Skeletal muscle satellite cell (primary cell): ENCODE results near the gene TMEM145.

Source experiments
- H3K27me3 ChIP-seq: 2 replicates; pipeline ENCODE4 v1.7.0; 2013; ENCODE audit warnings: low read length; ENCODE audit not compliant: control insufficient read depth, insufficient read depth
- H3K36me3 ChIP-seq: 2 replicates; pipeline ENCODE4 v1.7.0; 2013; ENCODE audit warnings: mild to moderate bottlenecking, control low read depth, low read length; ENCODE audit not compliant: insufficient read depth
- H3K4me1 ChIP-seq: 2 replicates; pipeline ENCODE4 v1.7.0; 2013; ENCODE audit warnings: low read length; ENCODE audit not compliant: control insufficient read depth, insufficient read depth
- H3K4me2 ChIP-seq: 2 replicates; pipeline ENCODE4 v1.7.0; 2013; ENCODE audit warnings: mild to moderate bottlenecking, low read length
- H3K4me3 ChIP-seq: 2 replicates; pipeline ENCODE4 v1.7.0; 2013; ENCODE audit warnings: low read length
- H3K9ac ChIP-seq: 2 replicates; pipeline ENCODE4 v1.7.0; 2013; ENCODE audit warnings: mild to moderate bottlenecking, low read depth, low read length, moderate library complexity
- H3K9me3 ChIP-seq: replicated peaks from 2 replicates; pipeline ENCODE4 v1.7.0; 2013; ENCODE audit warnings: mild to moderate bottlenecking, control low read depth, low read length

TMEM145 gene

DNA sequence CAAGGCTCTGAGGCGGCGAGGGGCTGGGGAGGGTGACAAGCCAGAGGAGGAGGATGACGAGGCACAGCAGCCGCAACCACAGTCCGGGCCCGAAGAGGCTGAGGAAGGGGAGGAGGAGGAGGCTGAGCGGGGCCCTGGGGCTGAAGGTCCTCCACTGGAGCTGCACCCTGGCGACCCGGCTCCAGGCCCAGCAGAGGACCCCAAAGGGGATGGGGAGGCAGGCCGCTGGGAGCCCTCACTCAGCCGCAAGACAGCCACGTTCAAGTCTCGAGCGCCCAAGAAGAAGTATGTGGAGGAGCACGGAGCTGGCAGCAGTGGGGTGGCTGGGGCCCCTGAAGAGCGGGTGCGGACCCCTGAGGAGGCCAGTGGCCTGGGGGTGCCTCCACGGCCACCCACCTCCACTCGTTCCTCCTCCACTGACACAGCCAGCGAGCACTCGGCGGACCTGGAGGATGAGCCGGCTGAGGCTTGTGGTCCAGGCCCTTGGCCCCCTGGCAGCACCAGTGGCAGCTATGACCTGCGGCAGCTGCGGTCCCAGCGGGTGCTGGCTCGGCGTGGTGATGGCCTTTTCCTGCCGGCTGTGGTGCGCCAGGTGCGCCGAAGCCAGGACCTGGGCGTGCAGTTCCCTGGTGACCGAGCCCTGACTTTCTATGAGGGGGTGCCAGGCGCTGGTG lies 41.1 kb upstream of the TMEM145 start:
- no peaks in the 10 kb centered on the region for H3K9me3 ChIP-seq
- no peak overlapping the region for H3K9ac ChIP-seq
- H3K4me2 ChIP-seq = no peak overlapping the region
- H3K36me3 ChIP-seq = peaks cover 31% of the 10 kb centered on the region
- no peaks in the 10 kb centered on the region for H3K27me3 ChIP-seq
- peaks cover 42% of the 10 kb centered on the region for H3K4me1 ChIP-seq
- no peak overlapping the region for H3K4me3 ChIP-seq

DNA sequence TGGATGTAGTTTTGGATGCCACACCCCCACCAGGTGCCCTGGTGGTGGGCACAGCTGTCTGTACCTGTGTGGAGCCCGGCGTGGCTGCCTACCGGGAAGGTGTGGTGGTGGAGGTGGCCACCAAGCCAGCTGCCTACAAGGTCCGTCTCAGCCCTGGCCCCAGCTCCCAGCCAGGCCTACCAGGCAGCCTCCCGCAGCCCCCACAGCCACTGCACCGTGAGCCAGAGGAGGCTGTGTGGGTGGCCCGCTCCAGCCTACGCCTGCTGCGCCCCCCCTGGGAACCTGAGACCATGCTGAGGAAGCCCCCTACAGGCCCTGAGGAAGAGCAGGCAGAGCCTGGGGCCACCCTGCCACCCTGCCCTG lies 40.6 kb upstream of the TMEM145 start:
- H3K36me3 ChIP-seq = peaks cover 31% of the 10 kb centered on the region
- no peaks in the 10 kb centered on the region for H3K9me3 ChIP-seq
- H3K4me3 ChIP-seq = no peak overlapping the region
- no peak overlapping the region for H3K9ac ChIP-seq
- no peaks in the 10 kb centered on the region for H3K27me3 ChIP-seq
- no peak overlapping the region for H3K4me2 ChIP-seq
- peaks cover 46% of the 10 kb centered on the region for H3K4me1 ChIP-seq

DNA sequence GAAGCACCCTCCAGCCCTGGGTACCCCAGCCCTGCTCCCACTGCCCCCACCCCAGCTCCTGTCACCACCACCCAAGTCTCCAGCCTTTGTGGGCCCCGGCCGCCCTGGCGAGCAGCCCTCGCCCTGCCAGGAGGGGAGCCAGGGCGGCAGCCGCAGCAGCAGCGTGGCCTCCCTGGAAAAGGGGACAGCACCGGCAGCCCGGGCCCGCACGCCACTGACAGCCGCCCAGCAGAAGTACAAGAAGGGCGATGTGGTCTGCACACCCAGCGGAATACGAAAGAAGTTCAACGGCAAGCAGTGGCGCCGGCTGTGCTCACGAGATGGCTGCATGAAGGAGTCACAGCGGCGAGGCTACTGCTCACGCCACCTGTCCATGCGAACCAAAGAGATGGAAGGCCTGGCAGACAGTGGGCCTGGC lies 40.1 kb upstream of the TMEM145 start:
- Histone ChIP-seq H3K4me3 (no peak overlapping the region), H3K9ac (no peak overlapping the region), H3K27me3 (no peaks in the 10 kb centered on the region), H3K4me1 (peaks cover 46% of the 10 kb centered on the region), H3K36me3 (peaks cover 31% of the 10 kb centered on the region), H3K4me2 (no peak overlapping the region), H3K9me3 (no peaks in the 10 kb centered on the region)

DNA sequence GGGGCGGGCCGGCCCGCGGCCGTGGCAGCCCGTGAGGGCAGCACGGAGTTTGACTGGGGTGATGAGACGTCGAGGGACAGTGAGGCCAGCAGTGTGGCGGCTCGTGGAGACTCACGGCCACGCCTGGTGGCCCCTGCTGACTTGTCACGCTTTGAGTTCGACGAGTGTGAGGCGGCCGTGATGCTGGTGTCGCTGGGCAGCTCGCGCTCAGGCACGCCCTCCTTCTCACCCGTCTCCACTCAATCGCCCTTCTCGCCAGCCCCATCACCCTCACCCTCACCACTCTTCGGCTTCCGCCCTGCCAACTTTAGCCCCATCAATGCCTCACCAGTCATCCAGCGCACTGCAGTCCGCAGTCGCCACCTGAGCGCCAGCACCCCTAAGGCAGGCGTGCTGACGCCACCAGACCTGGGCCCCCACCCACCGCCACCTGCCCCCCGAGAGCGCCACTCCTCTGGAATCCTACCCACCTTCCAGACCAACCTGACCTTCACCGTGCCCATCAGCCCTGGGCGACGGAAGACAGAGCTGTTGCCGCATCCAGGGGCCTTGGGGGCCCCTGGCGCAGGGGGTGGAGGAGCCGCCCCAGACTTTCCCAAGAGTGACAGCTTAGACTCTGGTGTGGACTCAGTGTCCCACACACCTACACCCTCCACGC lies 39.6 kb upstream of the TMEM145 start:
- peaks cover 31% of the 10 kb centered on the region for H3K36me3 ChIP-seq
- no peak overlapping the region for H3K4me3 ChIP-seq
- peaks cover 52% of the 10 kb centered on the region for H3K4me1 ChIP-seq
- no peak overlapping the region for H3K4me2 ChIP-seq
- no peak overlapping the region for H3K9ac ChIP-seq
- no peaks in the 10 kb centered on the region for H3K9me3 ChIP-seq
- no peaks in the 10 kb centered on the region for H3K27me3 ChIP-seq

DNA sequence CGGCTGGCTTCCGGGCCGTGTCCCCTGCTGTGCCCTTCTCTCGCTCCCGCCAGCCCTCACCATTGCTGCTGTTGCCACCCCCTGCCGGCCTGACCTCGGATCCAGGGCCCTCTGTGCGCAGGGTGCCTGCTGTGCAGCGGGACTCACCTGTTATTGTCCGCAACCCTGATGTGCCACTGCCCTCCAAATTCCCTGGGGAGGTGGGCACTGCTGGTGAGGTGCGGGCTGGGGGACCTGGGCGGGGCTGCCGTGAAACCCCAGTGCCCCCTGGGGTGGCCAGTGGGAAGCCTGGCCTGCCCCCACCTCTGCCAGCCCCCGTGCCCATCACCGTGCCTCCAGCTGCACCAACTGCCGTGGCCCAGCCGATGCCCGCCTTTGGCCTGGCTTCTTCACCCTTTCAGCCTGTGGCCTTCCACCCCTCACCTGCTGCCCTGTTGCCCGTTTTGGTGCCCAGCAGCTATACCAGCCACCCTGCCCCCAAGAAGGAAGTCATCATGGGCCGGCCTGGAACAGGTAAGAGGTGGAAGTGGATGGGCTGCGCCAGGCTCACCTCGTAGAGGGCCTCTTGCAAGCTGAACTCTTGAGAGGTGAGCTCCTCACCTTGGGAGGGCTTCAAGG lies 38.9 kb upstream of the TMEM145 start:
- Histone ChIP-seq H3K4me2 (no peak overlapping the region), H3K9me3 (no peaks in the 10 kb centered on the region), H3K9ac (no peak overlapping the region), H3K4me3 (no peak overlapping the region), H3K36me3 (peaks cover 31% of the 10 kb centered on the region), H3K27me3 (no peaks in the 10 kb centered on the region), H3K4me1 (peaks cover 58% of the 10 kb centered on the region)

DNA sequence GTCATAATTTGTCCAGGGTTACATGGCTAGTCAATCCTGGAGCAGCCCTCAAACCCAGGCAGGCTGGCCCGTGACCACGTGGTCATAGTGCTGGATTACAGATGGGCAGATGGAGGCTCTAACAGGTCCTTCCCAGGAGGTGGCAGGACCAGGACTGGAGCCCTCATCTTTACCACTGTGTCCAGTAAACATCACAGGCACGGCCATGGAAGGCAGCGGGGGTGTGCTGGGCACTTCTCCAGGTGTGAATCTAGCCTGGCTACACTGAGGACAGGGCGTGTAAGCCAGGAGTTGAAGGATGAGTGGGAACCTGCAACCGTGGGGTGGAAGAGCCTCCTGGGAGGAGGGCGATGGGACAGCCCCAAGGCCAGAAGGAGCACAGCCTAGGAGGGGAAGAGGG lies 38.0 kb upstream of the TMEM145 start:
- Histone ChIP-seq H3K9ac (peak overlapping the region; percentile 36), H3K4me3 (no peak overlapping the region), H3K4me1 (peaks cover 60% of the 10 kb centered on the region), H3K27me3 (no peaks in the 10 kb centered on the region), H3K36me3 (peaks cover 31% of the 10 kb centered on the region), H3K4me2 (no peak overlapping the region), H3K9me3 (no peaks in the 10 kb centered on the region)

DNA sequence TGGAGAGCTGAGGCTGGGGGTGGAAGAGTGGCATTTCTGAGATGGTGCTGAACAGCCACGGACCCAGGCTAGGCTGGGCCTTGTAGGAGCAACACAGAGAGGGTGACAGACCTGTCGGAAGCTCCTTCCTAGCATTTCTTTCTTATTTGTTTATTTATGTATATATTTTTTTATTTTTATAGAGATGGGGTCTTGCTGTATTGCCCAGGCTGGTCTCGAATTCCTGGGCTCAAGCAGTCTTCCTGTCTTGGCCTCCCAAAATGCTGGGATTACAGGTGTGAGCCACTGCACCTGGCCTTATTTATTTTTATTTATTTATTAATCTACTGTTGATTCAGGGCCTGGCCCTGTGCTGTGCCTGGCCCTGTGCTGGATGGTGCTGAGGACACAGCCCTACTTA lies 37.6 kb upstream of the TMEM145 start:
- Histone ChIP-seq H3K4me3 (no peak overlapping the region), H3K36me3 (peaks cover 31% of the 10 kb centered on the region), H3K27me3 (no peaks in the 10 kb centered on the region), H3K9me3 (no peaks in the 10 kb centered on the region), H3K4me2 (no peak overlapping the region), H3K9ac (peak overlapping the region; percentile 36), H3K4me1 (peaks cover 56% of the 10 kb centered on the region)

DNA sequence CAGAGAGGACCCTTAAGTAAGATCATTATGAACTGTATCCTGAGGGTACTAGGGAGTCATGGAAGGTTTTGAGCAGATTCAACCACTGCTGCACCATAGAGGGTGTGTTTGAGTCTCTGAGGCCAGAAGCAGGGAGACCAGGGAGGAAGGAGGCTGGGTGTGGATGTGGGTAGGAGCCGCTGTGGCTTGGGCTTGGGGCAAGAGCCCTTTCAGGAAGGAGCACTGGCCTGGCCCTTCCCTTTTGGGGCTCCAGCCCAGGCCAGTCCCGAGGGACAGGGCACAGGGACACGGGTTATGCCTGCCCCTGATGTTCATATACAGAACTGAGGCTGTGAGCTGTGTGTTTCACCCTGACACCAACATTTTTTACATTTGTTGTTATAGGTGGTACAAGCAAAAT lies 36.8 kb upstream of the TMEM145 start:
- Histone ChIP-seq H3K4me2 (no peak overlapping the region), H3K36me3 (peaks cover 31% of the 10 kb centered on the region), H3K4me1 (peaks cover 51% of the 10 kb centered on the region), H3K9ac (no peak overlapping the region), H3K27me3 (no peaks in the 10 kb centered on the region), H3K4me3 (no peak overlapping the region), H3K9me3 (no peaks in the 10 kb centered on the region)

DNA sequence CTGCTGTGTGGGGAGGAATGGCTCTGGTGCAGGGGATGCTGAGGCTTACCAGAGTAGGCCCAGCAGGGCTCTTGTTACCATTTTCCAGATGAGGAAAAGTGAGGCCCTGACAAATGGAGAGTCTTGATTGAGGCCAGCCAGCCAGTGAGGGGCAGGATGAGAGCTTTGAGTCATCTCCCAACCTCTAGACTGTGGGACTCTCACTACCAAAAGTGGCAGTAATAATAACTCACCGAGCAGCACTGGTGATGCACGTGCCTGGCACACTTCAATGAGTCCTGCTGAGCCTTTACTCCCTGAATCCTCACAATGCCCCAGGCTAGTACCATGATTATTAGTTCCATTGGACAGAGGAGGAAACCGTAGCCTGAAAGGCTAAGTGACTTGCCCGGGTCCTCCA lies 36.3 kb upstream of the TMEM145 start:
- Histone ChIP-seq H3K36me3 (peaks cover 31% of the 10 kb centered on the region), H3K9ac (no peak overlapping the region), H3K27me3 (no peaks in the 10 kb centered on the region), H3K9me3 (no peaks in the 10 kb centered on the region), H3K4me2 (no peak overlapping the region), H3K4me3 (no peak overlapping the region), H3K4me1 (peaks cover 55% of the 10 kb centered on the region)

DNA sequence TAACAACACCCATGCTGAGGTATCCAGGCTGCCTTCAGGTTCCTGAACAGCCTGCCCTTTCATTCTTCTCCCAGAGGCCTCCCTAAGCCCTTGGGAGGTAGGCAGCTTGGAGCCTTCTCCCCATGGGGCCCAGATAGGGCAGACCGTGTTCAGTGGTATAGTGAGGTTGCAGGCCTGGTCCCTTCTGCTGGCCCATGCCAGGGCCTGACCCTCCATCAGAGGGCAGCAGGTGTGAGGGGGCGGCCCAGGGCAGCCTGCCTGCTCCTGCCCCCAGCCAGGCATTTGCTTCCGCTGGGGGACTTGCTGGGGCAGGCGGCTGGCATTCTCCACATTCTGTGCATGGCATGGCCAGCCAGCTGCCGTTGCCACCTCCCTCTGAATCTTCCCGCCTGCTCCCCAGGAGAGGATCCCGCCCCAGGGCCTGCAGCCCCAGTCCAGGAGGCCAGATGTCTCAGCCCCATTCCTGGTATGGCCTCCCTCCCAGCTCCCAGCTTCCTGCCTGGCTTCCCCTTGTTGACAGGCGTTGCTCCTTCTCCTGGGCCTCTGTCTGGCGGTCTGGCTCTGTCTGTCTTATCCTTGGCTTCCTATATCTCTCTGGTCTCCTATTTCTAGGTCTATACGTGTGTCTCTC lies 35.2 kb upstream of the TMEM145 start:
- peak overlapping the region; percentile 72 for H3K9ac ChIP-seq
- H3K4me3 ChIP-seq = peak overlapping the region; percentile 41
- peak overlapping the region; percentile 98 for H3K4me2 ChIP-seq
- H3K27me3 ChIP-seq = no peaks in the 10 kb centered on the region
- H3K9me3 ChIP-seq = no peaks in the 10 kb centered on the region
- peaks cover 66% of the 10 kb centered on the region for H3K4me1 ChIP-seq
- peaks cover 31% of the 10 kb centered on the region for H3K36me3 ChIP-seq

DNA sequence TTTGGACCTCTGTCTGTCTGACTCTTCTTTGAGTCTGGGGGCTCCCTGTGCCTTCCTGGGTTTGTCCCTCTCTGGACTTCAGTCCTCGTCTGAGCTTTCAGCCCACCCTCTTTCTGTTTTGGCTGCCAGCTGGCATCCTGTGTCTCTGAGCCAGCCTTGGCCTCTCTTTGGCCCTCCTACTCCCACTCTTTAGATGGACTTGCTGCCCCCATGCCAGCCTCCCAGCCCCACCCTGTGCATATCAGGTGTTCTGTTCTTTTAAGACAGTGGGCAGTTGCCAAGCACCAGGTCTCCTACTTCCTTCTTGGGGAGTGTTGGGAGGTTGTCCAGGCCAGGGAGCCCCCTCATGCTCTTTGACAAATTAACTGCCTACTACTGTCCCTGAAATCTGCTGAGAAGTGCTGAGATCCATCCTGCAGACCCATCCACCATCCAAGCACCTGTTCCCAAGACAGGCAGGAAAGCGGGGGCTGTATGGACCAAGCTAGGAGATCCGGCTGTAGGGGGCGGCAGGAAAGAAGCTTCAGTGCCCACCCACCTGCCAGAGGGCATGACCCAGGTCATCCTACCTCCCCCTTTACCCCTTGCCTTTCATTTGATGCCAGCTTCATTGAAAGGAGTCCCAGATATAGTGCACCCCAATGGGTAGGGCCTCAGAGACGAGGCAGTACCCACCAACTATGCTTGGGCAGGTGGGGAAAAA lies 34.5 kb upstream of the TMEM145 start:
- H3K4me3 ChIP-seq = peak overlapping the region; percentile 89
- peak overlapping the region; percentile 72 for H3K9ac ChIP-seq
- H3K4me1 ChIP-seq = peaks cover 72% of the 10 kb centered on the region

More for the DNA sequence above, 34.5 kb upstream of the TMEM145 start:
- H3K36me3 ChIP-seq = peaks cover 25% of the 10 kb centered on the region
- peak overlapping the region; percentile 98 for H3K4me2 ChIP-seq
- H3K9me3 ChIP-seq = no peaks in the 10 kb centered on the region
- H3K27me3 ChIP-seq = no peaks in the 10 kb centered on the region
